ENCODE measurements around the gene SPATS2.
A peak's percentile ranks its signal among the peaks of the same experiment; 100 is the strongest.

The SPATS2 gene

DNA sequence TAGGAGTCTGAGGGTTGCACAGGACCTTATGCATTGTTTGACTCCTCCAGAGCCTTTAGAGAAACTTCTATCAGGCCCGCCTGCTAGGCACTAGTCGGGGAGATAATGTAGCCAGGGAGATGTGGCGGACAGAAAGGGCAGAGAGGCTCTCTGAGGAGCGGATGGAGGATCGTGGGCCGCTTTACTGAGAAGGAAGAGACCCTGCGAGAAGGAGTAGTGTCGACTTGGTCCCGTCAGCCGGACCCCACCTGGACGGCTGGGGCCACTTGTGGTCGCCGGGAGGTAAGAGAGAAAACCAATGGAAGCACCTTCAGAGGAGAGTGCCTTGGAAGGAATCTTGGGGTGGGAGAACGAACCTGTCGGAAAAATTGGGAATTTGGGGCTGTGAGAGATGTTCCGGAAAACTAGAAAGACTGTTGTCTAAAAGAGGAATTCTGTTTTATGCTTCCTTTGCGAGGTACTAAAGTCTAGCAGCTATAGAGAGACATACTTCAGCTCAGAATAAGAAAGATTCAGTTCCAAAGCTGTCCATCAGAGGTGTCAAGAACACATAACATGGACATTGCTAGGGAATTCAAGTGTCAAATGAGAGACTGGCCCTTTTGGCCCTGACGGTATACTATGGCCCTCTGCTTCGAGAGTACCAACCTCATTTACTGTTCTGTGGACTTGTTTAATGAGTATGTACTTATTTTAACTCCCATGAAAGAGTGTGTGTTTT lies 201.3 kb downstream of the SPATS2 start:
- peak; percentile 5 for DNase-seq (ENCODE audit: low read depth, low spot score)
- H3K4me3 ChIP-seq (ENCODE audit: insufficient read length, low read depth), result peak overlapping the region; percentile 90
- H3K9me3 ChIP-seq (ENCODE audit: insufficient read depth, low read length), result no peaks in the 10 kb centered on the region
- peaks cover 6% of the 10 kb centered on the region for H3K4me1 ChIP-seq (ENCODE audit: insufficient read depth, insufficient read length)
- TF ChIP-seq SUZ12 (IDR thresholded peaks at IDR 0.05; ENCODE audit: extremely low read depth, insufficient read depth, insufficient read length) (no peak), ZNF274 (IDR thresholded peaks at IDR 0.05; ENCODE audit: low read depth, low read length) (no peak), YY1 (IDR thresholded peaks at IDR 0.05; ENCODE audit: insufficient read depth, insufficient read length) (no peak)
- peak overlapping the region; percentile 91 for H3K9ac ChIP-seq (ENCODE audit: insufficient read length, low read depth)
- no peaks in the 10 kb centered on the region for H3K27me3 ChIP-seq (ENCODE audit: insufficient read depth, insufficient read length)
- peaks cover 52% of the 10 kb centered on the region for H3K36me3 ChIP-seq (ENCODE audit: insufficient read depth, insufficient read length, low read length)
